K562 (cell line): ENCODE measurements around the gene HOXA7. TPM values are rescaled to one million over a fixed set of nuclear protein-coding genes. Genes with fewer than 3 reads are reported as not detected.

Experiments
- ATAC-seq: fragments of 200-7000 bp; cut with Tn5 transposase; 3 replicates; pipeline ENCODE4 v1.9.1; 2020; ENCODE audit warnings: moderate library complexity
- BruUV-seq: library from RNA; stranded (reverse); fragments of 400-500 nt; replicated peaks from 2 replicates; lab custom pipeline; 2021; lab: Mats Ljungman, UMichigan
- CTCF ChIA-PET: fragments of 300-600 bp; formaldehyde crosslinking; extraction: SDS; loops from one replicate; lab custom pipeline; 2021; ENCODE audit warnings: low intra/inter-chr PET ratio; lab: Yijun Ruan, JAX
- POLR2A ChIA-PET: fragments of 300-600, 350-650 bp; sonication (Branson Sonifier 250); formaldehyde crosslinking; extraction: SDS; loops from one replicate; lab custom pipeline; 2021; ENCODE audit warnings: antibody characterized with exemption, inconsistent platforms; lab: Yijun Ruan, JAX
- DNase-seq, 4 experiments: peaks; one replicate each; pipeline versions ENCODE4 v3.0.0 to v3.0.0-alpha.2; 2011 to 2018; ENCODE audit warnings: low spot score in 3 of 4, mixed read lengths in 3 of 4; ENCODE audit errors: extremely low read depth in 1 of 4
- FAIRE-seq: peaks from 2 replicates; lab custom pipeline; 2011; peaks lifted over from hg19 to GRCh38; lab: Jason Lieb, UNC
- H2AFZ ChIP-seq: 2 replicates; pipeline ENCODE4 v1.6.0; 2011; ENCODE audit warnings: low read depth, low read length, control low read depth, inconsistent platforms
- H3K27ac ChIP-seq: fragments of 200-600 bp; 3 replicates; pipeline ENCODE4 v1.8.0; 2011; ENCODE audit warnings: low read depth, mild to moderate bottlenecking, control low read depth, inconsistent platforms, low read length, moderate library complexity, mixed read lengths; ENCODE audit errors: extremely low read depth
- H3K27me3 ChIP-seq, 2 experiments: fragments of 300-600 bp in 1 of 2; 2 replicates in 1 of 2; 3 replicates in 1 of 2; pipeline versions ENCODE4 v1.6.0 to v1.8.0; 2011; ENCODE audit warnings: inconsistent platforms in 2 of 2, low read length in 2 of 2, mild to moderate bottlenecking in 1 of 2, mixed read lengths in 1 of 2, moderate library complexity in 1 of 2; ENCODE audit not compliant: control insufficient read depth in 2 of 2, insufficient read depth in 2 of 2
- H3K36me3 ChIP-seq: fragments of 300-600 bp; 3 replicates; pipeline ENCODE4 v1.8.0; 2011; ENCODE audit warnings: mild to moderate bottlenecking, low read length, inconsistent platforms; ENCODE audit not compliant: control insufficient read depth, insufficient read depth
- H3K4me1 ChIP-seq, 2 experiments: fragments of 200-600 bp in 1 of 2; replicated peaks in 1 of 2; 2 replicates in 1 of 2; 3 replicates in 1 of 2; pipeline versions ENCODE4 v1.5.1 to v1.8.0; 2011; ENCODE audit warnings: inconsistent platforms in 2 of 2, low read length in 2 of 2, mild to moderate bottlenecking in 1 of 2, mixed read lengths in 1 of 2, moderate library complexity in 1 of 2; ENCODE audit not compliant: control insufficient read depth in 2 of 2, insufficient read depth in 2 of 2
- H3K4me2 ChIP-seq: 2 replicates; pipeline ENCODE4 v1.6.1; 2011; ENCODE audit warnings: low read length, control low read depth, inconsistent platforms, mixed read lengths; ENCODE audit not compliant: insufficient read depth
- H3K4me3 ChIP-seq: fragments of 200-600 bp; sonication (generic), shearing (Covaris generic); 2 replicates; pipeline ENCODE4 v1.5.1; 2016; ENCODE audit warnings: control low read depth, inconsistent platforms
- H3K79me2 ChIP-seq: fragments of 200-600 bp; 3 replicates; pipeline ENCODE4 v1.8.0; 2011; ENCODE audit warnings: low read length, inconsistent platforms; ENCODE audit not compliant: control insufficient read depth, insufficient read depth
- H3K9ac ChIP-seq, 2 experiments: 2 replicates each; pipeline versions ENCODE4 v1.6.0 to v1.6.1; 2011; ENCODE audit warnings: low read depth in 2 of 2, low read length in 2 of 2, control low read depth in 1 of 2, inconsistent platforms in 1 of 2, mild to moderate bottlenecking in 1 of 2, mixed read lengths in 1 of 2; ENCODE audit not compliant: insufficient read depth in 1 of 2
- H3K9me1 ChIP-seq: one replicate; pipeline ENCODE4 v1.6.0; 2011; ENCODE audit warnings: inconsistent platforms, mild to moderate bottlenecking, low read length, moderate library complexity; ENCODE audit not compliant: control insufficient read depth, insufficient read depth
- H3K9me3 ChIP-seq: replicated peaks from 2 replicates; pipeline ENCODE4 v1.5.1; 2011; ENCODE audit warnings: low read depth, low read length, inconsistent platforms; ENCODE audit not compliant: control insufficient read depth, insufficient read depth
- H4K20me1 ChIP-seq: replicated peaks from 2 replicates; pipeline ENCODE4 v1.6.1; 2011; ENCODE audit warnings: low read length, inconsistent platforms, mixed read lengths; ENCODE audit not compliant: control insufficient read depth, insufficient read depth
- CTCFL ChIP-seq: IDR thresholded peaks from 2 replicates; pipeline ENCODE4 v1.6.1; 2011; ENCODE audit warnings: borderline replicate concordance, low read depth, mild to moderate bottlenecking, moderate library complexity, low read length; ENCODE audit not compliant: insufficient read depth, poor library complexity, severe bottlenecking
- E2F6 ChIP-seq, 2 experiments: IDR thresholded peaks; 2 replicates each; pipeline ENCODE4 v1.6.1; 2011; ENCODE audit warnings: borderline replicate concordance in 1 of 2, control low read depth in 1 of 2, low read depth in 1 of 2, low read length in 1 of 2, mild to moderate bottlenecking in 1 of 2, mixed read lengths in 1 of 2, moderate library complexity in 1 of 2; ENCODE audit not compliant: insufficient read depth in 1 of 2, insufficient read length in 1 of 2, poor library complexity in 1 of 2, severe bottlenecking in 1 of 2; ENCODE audit errors: extremely low read depth in 1 of 2
- ESRRB ChIP-seq: fragments of 250-450 bp; sonication (Bioruptor Pico); IDR thresholded peaks from 2 replicates; pipeline ENCODE4 v1.5.0; 2020; ENCODE audit warnings: mild to moderate bottlenecking, moderate library complexity, borderline replicate concordance
- HLTF ChIP-seq: fragments of 450-650 bp; IDR thresholded peaks from 2 replicates; pipeline ENCODE4 v1.6.1; 2016
- KDM1A ChIP-seq, 2 experiments: fragments of 450-650 bp; IDR thresholded peaks; 2 replicates each; pipeline ENCODE4 v1.6.1; 2016; ENCODE audit warnings: mild to moderate bottlenecking in 2 of 2
- MCM2 ChIP-seq: fragments of 450-650 bp; IDR thresholded peaks from 2 replicates; pipeline ENCODE4 v1.6.1; 2017; ENCODE audit warnings: low read depth, mild to moderate bottlenecking
- MCM5 ChIP-seq: fragments of 450-650 bp; IDR thresholded peaks from 2 replicates; pipeline ENCODE4 v1.6.1; 2016; ENCODE audit warnings: low read depth
- MEIS2 ChIP-seq: fragments of 450-650 bp; IDR thresholded peaks from 2 replicates; pipeline ENCODE4 v1.6.1; 2014; ENCODE audit warnings: mild to moderate bottlenecking; ENCODE audit not compliant: partially characterized antibody
- NFXL1 ChIP-seq: fragments of 450-650 bp; formaldehyde crosslinking; IDR thresholded peaks from 2 replicates; pipeline ENCODE4 v1.4.0; 2021; ENCODE audit warnings: mild to moderate bottlenecking
- SAP30 ChIP-seq: fragments of 200-600 bp; sonication (generic); IDR thresholded peaks from 2 replicates; pipeline ENCODE4 v1.6.1; 2012; ENCODE audit warnings: borderline replicate concordance, low read depth, mild to moderate bottlenecking, moderate library complexity, low read length, control low read depth, inconsistent platforms; ENCODE audit not compliant: insufficient read depth, poor library complexity, severe bottlenecking
- ZFPM2 ChIP-seq: fragments of 250-450 bp; sonication (Bioruptor Pico); IDR thresholded peaks from 2 replicates; pipeline ENCODE4 v1.5.1; 2022; ENCODE audit warnings: mild to moderate bottlenecking
- ZNF124 ChIP-seq: sonication (generic); formaldehyde crosslinking; IDR thresholded peaks from 2 replicates; pipeline ENCODE4 v1.8.1; 2022; ENCODE audit warnings: missing genetic modification reagents
- ZNF384 ChIP-seq: IDR thresholded peaks from 2 replicates; pipeline ENCODE4 v1.6.1; 2012; ENCODE audit warnings: low read depth, low read length, improper control_type of control experiment
- WGBS: fragments of 100-300 bp; shearing (Covaris generic); methylation state at CpG from one replicate; pipeline ENCODE4 v1.1.6; 2016; ENCODE audit warnings: low coverage, mixed read lengths; ENCODE audit not compliant: insufficient coverage; ENCODE audit errors: missing lambda C conversion rate; 5-methylcytosine and 5-hydroxymethylcytosine counted together
- in situ Hi-C: fragments of 300-500 bp; cut with MboI; formaldehyde crosslinking; loops from 4 replicates; pipeline ENCODE4 v1.15.0; 2018; ENCODE audit warnings: inconsistent platforms, mixed read lengths
- intact Hi-C: fragments of 100-400 bp; cut with micrococcal nuclease; formaldehyde crosslinking; loops from 2 replicates; pipeline ENCODE4 v1.14.2; 2022
- polyA plus RNA-seq, 8 experiments: library from polyadenylated mRNA; depleted of rRNA in 4 of 8; stranded (reverse) in 5 of 8; unstranded in 3 of 8; fragments of >200 nt; fragmentation: Nextera tagmentation in 2 of 8; fragmentation: Illumina TruSeq in 1 of 8; extraction: Ambion mirVana in 2 of 8; extraction: Trizol in 1 of 8; gene quantifications; 2 replicates each; pipeline versions ENCODE4 v1.2.1 to v1.2.3, GENCODE V29; 2011 to 2014; ENCODE audit warnings: inconsistent platforms in 1 of 8, missing spikeins in 1 of 8
- total RNA-seq, 7 experiments: library from RNA; depleted of rRNA in 6 of 7; stranded (reverse); fragments of >200 nt in 6 of 7; fragmentation: Illumina TruSeq in 2 of 7; extraction: Trizol in 2 of 7; gene quantifications; 2 replicates each; pipeline versions ENCODE4 v1.2.1 to v1.2.3, GENCODE V29; 2011 to 2021; ENCODE audit warnings: low replicate concordance in 1 of 7
- TF ChIP-seq, protein P1 (sequence below): sonication (generic); formaldehyde crosslinking; IDR thresholded peaks from 2 replicates; pipeline ENCODE4 v1.8.0; 2022; ENCODE audit warnings: missing genetic modification reagents, mild to moderate bottlenecking, moderate library complexity, borderline replicate concordance
- TF ChIP-seq, protein P2 (sequence below): fragments of 250-450 bp; sonication (Bioruptor Pico); IDR thresholded peaks from 2 replicates; pipeline ENCODE4 v1.8.0; 2021; ENCODE audit warnings: moderate library complexity, mild to moderate bottlenecking, inconsistent platforms
- TF ChIP-seq, protein P3 (sequence below): sonication (generic); formaldehyde crosslinking; IDR thresholded peaks from 2 replicates; pipeline ENCODE4 v1.8.0; 2022; ENCODE audit warnings: missing genetic modification reagents, mild to moderate bottlenecking, borderline replicate concordance

The HOXA7 gene
- total and polyA plus RNA-seq, 9 of the 15 experiments (the other 6 are each of a cell fraction or from before 2014, with no cell fraction given): not detected

DNA sequence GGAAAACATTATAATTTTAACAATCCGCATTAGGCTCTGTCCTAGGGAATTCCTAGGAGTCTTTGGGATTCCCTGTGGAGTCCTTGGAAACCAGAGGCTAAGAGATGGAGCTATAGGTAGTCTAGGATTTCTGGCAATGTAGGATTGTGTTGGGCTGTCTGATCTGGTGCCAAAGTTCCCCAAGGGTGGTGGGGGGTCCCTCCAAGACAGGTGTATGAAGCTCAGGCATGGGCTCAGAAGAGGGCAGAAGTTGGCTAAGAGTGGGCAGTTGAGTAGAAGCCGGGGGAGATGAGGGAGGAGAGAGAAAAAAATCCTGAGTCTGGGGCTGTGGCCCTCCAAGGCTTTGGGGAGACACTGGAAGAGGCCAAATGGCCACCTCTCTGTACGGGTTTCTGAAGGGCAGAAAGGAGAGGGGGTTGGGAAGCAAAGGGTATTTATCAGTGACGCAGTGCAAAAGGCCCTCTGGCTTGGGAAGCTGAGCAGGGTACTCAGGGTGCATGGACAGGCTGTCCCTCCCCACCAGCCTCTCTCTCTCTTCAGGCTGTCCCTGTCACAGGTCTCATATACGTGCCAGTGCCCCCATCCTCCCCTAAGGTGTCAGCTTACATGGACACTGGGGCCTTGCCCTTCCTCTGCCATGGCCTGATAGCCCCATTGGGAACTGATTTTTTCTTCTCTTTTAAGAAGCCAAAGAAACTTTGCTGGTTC is 9.8 kb downstream of the HOXA7 start:
- Histone ChIP-seq H3K9me3 (no peaks in the 10 kb centered on the region), H3K9me1 (no peaks in the 10 kb centered on the region), H3K36me3 (no peaks in the 10 kb centered on the region), H3K27ac (no peak overlapping the region), H3K27me3 (peaks cover 35 to 89% of the 10 kb centered on the region in 2 experiments), H4K20me1 (no peaks in the 10 kb centered on the region), H3K9ac (no peak overlapping the region), H3K4me3 (no peak overlapping the region), H3K4me1 (peaks cover 0 to 26% of the 10 kb centered on the region in 2 experiments; a peak in 2 of 5 replicates), H2AFZ (no peak overlapping the region), H3K4me2 (no peak overlapping the region), H3K79me2 (no peaks in the 10 kb centered on the region)
- ChIA-PET CTCF (no interaction called here), POLR2A (no interaction called here)
- WGBS: 0% methylated on average over 5 of the region's 5 CpGs
- DNase-seq: no peak
- ATAC-seq: no peak
- BruUV-seq: no TSS peak
- in situ Hi-C loops: loop anchor here (10.0 kb wide), 1 partner anchor 292 kb away; no protein-coding TSS in a partner anchor
- intact Hi-C loops: no loop called here
- no peak for FAIRE-seq
- TF ChIP-seq, protein P1, sequence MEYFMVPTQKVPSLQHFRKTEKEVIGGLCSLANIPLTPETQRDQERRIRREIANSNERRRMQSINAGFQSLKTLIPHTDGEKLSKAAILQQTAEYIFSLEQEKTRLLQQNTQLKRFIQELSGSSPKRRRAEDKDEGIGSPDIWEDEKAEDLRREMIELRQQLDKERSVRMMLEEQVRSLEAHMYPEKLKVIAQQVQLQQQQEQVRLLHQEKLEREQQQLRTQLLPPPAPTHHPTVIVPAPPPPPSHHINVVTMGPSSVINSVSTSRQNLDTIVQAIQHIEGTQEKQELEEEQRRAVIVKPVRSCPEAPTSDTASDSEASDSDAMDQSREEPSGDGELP (CRISPR knock-in tag): no peak
- TF ChIP-seq ESRRB (CRISPR knock-in tag) (no peak), MEIS2 (no peak), SAP30 (no peak), CTCFL (no peak), NFXL1 (CRISPR knock-in tag) (no peak), KDM1A (IDR thresholded peaks at IDR 0.05) (no peak), ZNF384 (no peak), E2F6 (IDR thresholded peaks at IDR 0.05; ENCODE audit: borderline replicate concordance in 1 of 2, extremely low read depth in 1 of 2, insufficient read depth in 1 of 2, insufficient read length in 1 of 2, low read depth in 1 of 2, low read length in 1 of 2, poor library complexity in 1 of 2, severe bottlenecking in 1 of 2) (no peak), ZFPM2 (CRISPR knock-in tag) (no peak), HLTF (no peak), MCM2 (no peak), MCM5 (no peak), ZNF124 (CRISPR knock-in tag) (no peak)
- TF ChIP-seq, protein P2, sequence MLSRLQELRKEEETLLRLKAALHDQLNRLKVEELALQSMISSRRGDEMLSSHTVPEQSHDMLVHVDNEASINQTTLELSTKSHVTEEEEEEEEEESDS (CRISPR knock-in tag): no peak
- TF ChIP-seq, protein P3, sequence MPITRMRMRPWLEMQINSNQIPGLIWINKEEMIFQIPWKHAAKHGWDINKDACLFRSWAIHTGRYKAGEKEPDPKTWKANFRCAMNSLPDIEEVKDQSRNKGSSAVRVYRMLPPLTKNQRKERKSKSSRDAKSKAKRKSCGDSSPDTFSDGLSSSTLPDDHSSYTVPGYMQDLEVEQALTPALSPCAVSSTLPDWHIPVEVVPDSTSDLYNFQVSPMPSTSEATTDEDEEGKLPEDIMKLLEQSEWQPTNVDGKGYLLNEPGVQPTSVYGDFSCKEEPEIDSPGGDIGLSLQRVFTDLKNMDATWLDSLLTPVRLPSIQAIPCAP (CRISPR knock-in tag): no peak
